ENCODE data around the gene EEF2KMT. TPM values are rescaled to one million over a fixed set of nuclear protein-coding genes. Genes with fewer than 3 reads are reported as not detected.
"Not testable (repeated sequence)": the region's sequence is repeated elsewhere in the genome, so short reads cannot be mapped to it uniquely, and the experiment has no call there.

Gene EEF2KMT
- total RNA-seq, 6 experiments from 2014 or later: 6.0 to 10.8 (median 7.4) TPM

DNA sequence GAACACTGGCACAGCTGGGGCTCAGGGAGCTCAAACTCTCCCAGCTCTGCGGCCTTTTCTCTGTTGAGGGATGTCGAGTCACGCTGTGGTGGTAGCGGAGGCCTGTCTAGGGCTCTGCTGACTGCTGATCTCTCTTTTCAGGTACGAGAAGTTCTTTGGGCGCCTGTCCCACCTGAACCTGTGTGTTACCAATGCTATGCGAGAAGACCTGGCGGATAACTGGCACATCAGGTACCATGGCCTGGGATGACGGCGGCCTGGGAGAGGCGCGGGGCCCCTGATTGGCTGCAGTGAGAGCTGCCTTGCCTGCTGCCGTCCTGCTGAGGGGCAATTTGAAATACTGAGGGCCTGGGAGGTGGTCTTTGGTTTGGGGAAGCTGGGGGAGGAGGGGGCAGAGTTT lies 20.3 kb downstream of the EEF2KMT start:
- WGBS (ENCODE audit: insufficient coverage, low coverage, low lambda C conversion rate, missing lambda C conversion rate): 96% methylated on average over 7 of the region's 13 CpGs
- intact Hi-C loops (cut with DNase I): no loop called here
- H3K36me3 ChIP-seq: peaks cover 0 to 17% (median 2%) of the 10 kb centered on the region in 4 donors
- DNase-seq (no peak), ATAC-seq (no peak)
- no peaks in the 10 kb centered on the region for H3K9me3 ChIP-seq
- H3K27ac ChIP-seq: no peak overlapping the region
- no peaks in the 10 kb centered on the region for H3K27me3 ChIP-seq
- no peak overlapping the region for H3K4me3 ChIP-seq
- peaks cover 0 to 6% (median 0%) of the 10 kb centered on the region in 4 donors for H3K4me1 ChIP-seq
- no peak for TF ChIP-seq POLR2A (IDR thresholded peaks at IDR 0.05)

DNA sequence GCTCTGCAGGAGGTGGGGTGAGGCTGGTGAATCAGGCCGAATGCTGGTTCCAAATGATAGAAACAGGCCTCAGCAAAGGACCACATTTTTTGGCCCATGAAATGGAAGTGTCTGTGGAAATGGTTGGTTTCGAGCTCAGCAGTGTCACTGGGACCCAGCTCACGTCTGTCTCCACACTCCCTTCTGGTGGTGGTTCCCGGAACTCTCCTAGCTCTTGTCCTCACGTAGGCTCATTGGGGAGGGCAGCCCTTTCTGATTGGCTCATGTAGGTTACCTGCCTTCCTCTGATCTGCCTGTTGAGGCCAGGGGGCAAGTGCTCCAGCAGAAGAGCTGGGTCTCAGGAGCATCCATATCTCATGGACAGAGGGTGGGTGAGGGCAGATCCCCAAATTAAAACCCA lies 22.0 kb downstream of the EEF2KMT start:
- ATAC-seq: no peak
- DNase-seq: no peak
- Histone ChIP-seq H3K27ac (no peak overlapping the region), H3K36me3 (peaks cover 0 to 17% (median 2%) of the 10 kb centered on the region in 4 donors), H3K9me3 (no peaks in the 10 kb centered on the region), H3K4me3 (no peak overlapping the region), H3K27me3 (no peaks in the 10 kb centered on the region), H3K4me1 (peaks cover 0 to 13% (median 0%) of the 10 kb centered on the region in 4 donors)
- WGBS (ENCODE audit: insufficient coverage, low coverage, low lambda C conversion rate, missing lambda C conversion rate): 92% methylated on average over 2 of the region's 5 CpGs
- intact Hi-C loops (cut with DNase I): no loop called here
- no peak for TF ChIP-seq POLR2A (IDR thresholded peaks at IDR 0.05)

DNA sequence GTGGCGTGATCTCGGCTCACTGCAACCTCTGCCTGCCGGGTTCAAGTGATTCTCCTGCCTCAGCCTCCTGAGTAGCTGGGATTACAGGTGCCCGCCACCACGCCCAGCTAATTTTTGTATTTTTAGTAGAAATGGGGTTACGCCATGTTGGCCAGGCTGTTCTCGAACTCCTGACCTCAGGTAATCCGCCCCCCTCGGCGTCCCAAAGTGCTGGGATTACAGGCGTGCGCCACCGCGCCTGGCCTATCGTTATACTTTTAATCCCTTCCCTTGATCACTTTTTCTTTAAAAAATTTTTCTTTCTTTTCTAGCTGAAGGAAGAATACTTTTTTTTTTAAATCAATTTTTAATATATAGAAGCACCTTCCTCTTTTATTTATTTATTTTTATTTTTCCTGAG lies 23.8 kb downstream of the EEF2KMT start:
- intact Hi-C loops (cut with DNase I); H3K9me3 ChIP-seq; H3K27me3 ChIP-seq; H3K4me3 ChIP-seq; H3K27ac ChIP-seq; ATAC-seq: not testable (repeated sequence)
- Histone ChIP-seq H3K36me3 (peaks cover 0 to 13% (median 2%) of the 10 kb centered on the region in 4 donors), H3K4me1 (peaks cover 0 to 13% (median 0%) of the 10 kb centered on the region in 4 donors)
- WGBS (ENCODE audit: insufficient coverage, low coverage, low lambda C conversion rate, missing lambda C conversion rate): 93% methylated on average over 10 of the region's 15 CpGs
- peak in 1 of 3 donors; percentile 27 for DNase-seq

DNA sequence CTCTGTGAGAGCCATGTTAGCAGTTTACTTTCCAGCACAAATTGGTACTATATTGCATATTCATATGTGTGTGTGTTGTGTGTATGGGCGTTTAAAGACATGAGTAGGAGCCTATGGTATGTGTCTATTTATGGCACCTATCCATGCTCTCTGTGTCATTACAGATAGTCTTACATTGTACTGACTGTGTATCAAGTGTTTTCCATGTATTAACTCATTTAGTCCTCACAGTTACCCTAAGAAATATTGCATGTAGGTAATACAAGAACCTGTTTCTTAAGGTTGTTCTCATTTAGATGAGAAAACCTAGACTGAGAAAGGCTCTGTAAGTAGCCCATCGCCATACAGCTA lies 24.3 kb downstream of the EEF2KMT start:
- no peak overlapping the region for H3K27ac ChIP-seq
- 75% methylated on average over 2 of the region's 2 CpGs for WGBS (ENCODE audit: insufficient coverage, low coverage, low lambda C conversion rate, missing lambda C conversion rate)
- no peak for TF ChIP-seq POLR2A (IDR thresholded peaks at IDR 0.05)
- TF ChIP-seq, protein P1, sequence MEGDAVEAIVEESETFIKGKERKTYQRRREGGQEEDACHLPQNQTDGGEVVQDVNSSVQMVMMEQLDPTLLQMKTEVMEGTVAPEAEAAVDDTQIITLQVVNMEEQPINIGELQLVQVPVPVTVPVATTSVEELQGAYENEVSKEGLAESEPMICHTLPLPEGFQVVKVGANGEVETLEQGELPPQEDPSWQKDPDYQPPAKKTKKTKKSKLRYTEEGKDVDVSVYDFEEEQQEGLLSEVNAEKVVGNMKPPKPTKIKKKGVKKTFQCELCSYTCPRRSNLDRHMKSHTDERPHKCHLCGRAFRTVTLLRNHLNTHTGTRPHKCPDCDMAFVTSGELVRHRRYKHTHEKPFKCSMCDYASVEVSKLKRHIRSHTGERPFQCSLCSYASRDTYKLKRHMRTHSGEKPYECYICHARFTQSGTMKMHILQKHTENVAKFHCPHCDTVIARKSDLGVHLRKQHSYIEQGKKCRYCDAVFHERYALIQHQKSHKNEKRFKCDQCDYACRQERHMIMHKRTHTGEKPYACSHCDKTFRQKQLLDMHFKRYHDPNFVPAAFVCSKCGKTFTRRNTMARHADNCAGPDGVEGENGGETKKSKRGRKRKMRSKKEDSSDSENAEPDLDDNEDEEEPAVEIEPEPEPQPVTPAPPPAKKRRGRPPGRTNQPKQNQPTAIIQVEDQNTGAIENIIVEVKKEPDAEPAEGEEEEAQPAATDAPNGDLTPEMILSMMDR (IDR thresholded peaks at IDR 0.05): no peak
- no peak overlapping the region for H3K4me3 ChIP-seq
- intact Hi-C loops (cut with DNase I): no loop called here
- no peak for ATAC-seq
- peaks cover 0 to 13% (median 0%) of the 10 kb centered on the region in 4 donors for H3K4me1 ChIP-seq
- no peaks in the 10 kb centered on the region for H3K9me3 ChIP-seq
- H3K27me3 ChIP-seq: no peaks in the 10 kb centered on the region
- H3K36me3 ChIP-seq: peaks cover 0 to 13% (median 2%) of the 10 kb centered on the region in 4 donors
- no peak for DNase-seq

DNA sequence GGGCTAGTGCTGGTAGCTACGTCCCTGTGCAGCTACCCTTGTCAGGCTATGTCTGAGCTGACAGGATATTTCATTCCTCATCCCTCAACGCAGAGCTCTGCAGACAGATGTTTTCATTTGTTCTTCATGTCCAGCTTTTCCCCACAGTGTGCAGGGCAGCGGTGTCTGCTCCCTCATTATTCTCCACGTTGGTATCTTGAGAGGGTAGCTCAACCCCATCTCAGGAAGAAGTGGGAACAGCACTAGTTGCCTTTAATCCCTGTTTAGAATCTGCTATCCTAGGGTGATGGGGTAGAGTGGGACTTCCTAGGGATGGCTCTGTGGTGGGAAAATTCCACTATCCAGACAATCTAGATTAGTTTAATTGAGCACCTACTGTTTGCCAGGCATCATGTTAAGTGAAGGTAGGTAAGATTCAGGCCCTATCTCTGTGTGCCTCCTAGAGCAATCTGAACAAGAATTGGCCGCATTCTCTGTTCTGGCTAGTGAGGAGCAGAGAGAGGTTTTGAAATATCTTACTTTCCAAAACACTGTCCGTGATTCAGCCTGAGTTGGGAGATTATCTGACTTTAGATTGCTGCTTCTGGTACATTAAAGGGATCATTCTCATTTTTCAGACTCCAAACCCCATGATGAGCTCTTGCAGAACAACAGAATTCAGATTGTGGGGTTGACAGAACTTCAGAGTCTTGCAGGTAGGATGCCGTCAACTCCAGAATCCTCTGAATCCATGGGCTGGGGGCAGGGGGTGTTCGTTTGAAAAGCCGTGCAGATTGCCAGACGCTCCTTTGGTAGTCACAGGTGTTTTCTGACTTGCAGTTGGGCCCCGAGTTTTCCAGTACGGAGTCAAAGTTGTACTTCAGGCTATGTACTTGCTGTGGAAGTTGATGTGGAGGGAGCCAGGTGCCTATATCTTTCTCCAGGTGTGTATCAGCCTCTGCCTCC lies 25.0 kb downstream of the EEF2KMT start:
- peaks cover 0 to 13% (median 2%) of the 10 kb centered on the region in 4 donors for H3K36me3 ChIP-seq
- WGBS (ENCODE audit: insufficient coverage, low coverage, low lambda C conversion rate, missing lambda C conversion rate): 58% methylated on average over 11 of the region's 12 CpGs
- peaks cover 0 to 13% (median 0%) of the 10 kb centered on the region in 4 donors for H3K4me1 ChIP-seq
- peak overlapping the region; percentile 65 to 90 (median 72) for H3K4me3 ChIP-seq
- ATAC-seq (no peak), DNase-seq (peak in 1 of 3 donors; percentile 26)
- H3K9me3 ChIP-seq: no peaks in the 10 kb centered on the region
- intact Hi-C loops (cut with DNase I): no loop called here
- H3K27me3 ChIP-seq: no peaks in the 10 kb centered on the region
- TF ChIP-seq POLR2A (IDR thresholded peaks at IDR 0.05): no peak
- TF ChIP-seq, protein P1 (IDR thresholded peaks at IDR 0.05): no peak
- peak overlapping the region in 2 of 3 donors; percentile 61 to 68 for H3K27ac ChIP-seq
